Ascending aorta (tissue), 2 donors: Measurements from ENCODE around the gene SIPA1. TPM values are rescaled to one million over a fixed set of nuclear protein-coding genes. Genes with fewer than 3 reads are reported as not detected.

Experiments used
- DNase-seq, 2 donors: peaks; one replicate each; pipeline ENCODE4 v3.0.0-alpha.2; 2019; ENCODE audit warnings: low spot score in 2 of 2
- H3K27ac ChIP-seq, 2 donors: fragments of 200-600 bp; sonication (generic); one replicate each; pipeline ENCODE4 v1.5.1; 2016 to 2017; ENCODE audit warnings: mild to moderate bottlenecking in 1 of 2
- H3K27me3 ChIP-seq: fragments of 200-600 bp; sonication (generic); one replicate; pipeline ENCODE4 v1.5.1; 2017
- H3K36me3 ChIP-seq, 2 donors: fragments of 200-600 bp; sonication (generic); one replicate each; pipeline ENCODE4 v1.5.1; 2016
- H3K4me1 ChIP-seq, 2 donors: fragments of 200-600 bp; sonication (generic); one replicate each; pipeline ENCODE4 v1.5.1; 2016 to 2017; ENCODE audit warnings: mild to moderate bottlenecking in 1 of 2
- H3K4me3 ChIP-seq, 2 donors: fragments of 200-600 bp; sonication (generic); one replicate each; pipeline ENCODE4 v1.5.1; 2016 to 2017; ENCODE audit warnings: mild to moderate bottlenecking in 1 of 2
- H3K9me3 ChIP-seq, 2 donors: fragments of 200-600 bp; sonication (generic); one replicate each; pipeline ENCODE4 v1.5.1; 2016
- intact Hi-C: fragments of 100-400 bp; cut with DNase I; formaldehyde crosslinking; loops from one replicate; pipeline ENCODE4 v1.15.1; 2023
- total RNA-seq: library from RNA; depleted of rRNA; stranded (reverse); fragments of >200 nt; gene quantifications from one replicate; pipeline ENCODE4 v1.1.0, GENCODE V29; 2016
- TF ChIP-seq, protein P1 (sequence below), 3 experiments: fragments of 200-600 bp in 2 of 3; fragments of 450-650 bp in 1 of 3; sonication (generic) in 2 of 3; IDR thresholded peaks; one replicate each; pipeline ENCODE4 v1.5.1; 2016 to 2019; ENCODE audit warnings: antibody characterized with exemption in 3 of 3, mild to moderate bottlenecking in 1 of 3, moderate library complexity in 1 of 3

The SIPA1 gene
- total RNA-seq, 1 donor from 2014 or later = 145 TPM

GRCh38 chr11:65591939-65592857 lies 45.7 kb upstream of the SIPA1 start:
- intact Hi-C loops = no loop called here
- H3K27me3 ChIP-seq = no peaks in the 10 kb centered on the region
- no peaks in the 10 kb centered on the region for H3K9me3 ChIP-seq
- DNase-seq = no peak
- peaks cover 14 to 15% of the 10 kb centered on the region in 2 donors for H3K4me1 ChIP-seq
- TF ChIP-seq, protein P1, sequence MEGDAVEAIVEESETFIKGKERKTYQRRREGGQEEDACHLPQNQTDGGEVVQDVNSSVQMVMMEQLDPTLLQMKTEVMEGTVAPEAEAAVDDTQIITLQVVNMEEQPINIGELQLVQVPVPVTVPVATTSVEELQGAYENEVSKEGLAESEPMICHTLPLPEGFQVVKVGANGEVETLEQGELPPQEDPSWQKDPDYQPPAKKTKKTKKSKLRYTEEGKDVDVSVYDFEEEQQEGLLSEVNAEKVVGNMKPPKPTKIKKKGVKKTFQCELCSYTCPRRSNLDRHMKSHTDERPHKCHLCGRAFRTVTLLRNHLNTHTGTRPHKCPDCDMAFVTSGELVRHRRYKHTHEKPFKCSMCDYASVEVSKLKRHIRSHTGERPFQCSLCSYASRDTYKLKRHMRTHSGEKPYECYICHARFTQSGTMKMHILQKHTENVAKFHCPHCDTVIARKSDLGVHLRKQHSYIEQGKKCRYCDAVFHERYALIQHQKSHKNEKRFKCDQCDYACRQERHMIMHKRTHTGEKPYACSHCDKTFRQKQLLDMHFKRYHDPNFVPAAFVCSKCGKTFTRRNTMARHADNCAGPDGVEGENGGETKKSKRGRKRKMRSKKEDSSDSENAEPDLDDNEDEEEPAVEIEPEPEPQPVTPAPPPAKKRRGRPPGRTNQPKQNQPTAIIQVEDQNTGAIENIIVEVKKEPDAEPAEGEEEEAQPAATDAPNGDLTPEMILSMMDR (IDR thresholded peaks at IDR 0.05) = no peak
- H3K4me3 ChIP-seq = no peak overlapping the region
- no peak overlapping the region for H3K27ac ChIP-seq
- peaks cover 47 to 50% of the 10 kb centered on the region in 2 donors for H3K36me3 ChIP-seq

DNA sequence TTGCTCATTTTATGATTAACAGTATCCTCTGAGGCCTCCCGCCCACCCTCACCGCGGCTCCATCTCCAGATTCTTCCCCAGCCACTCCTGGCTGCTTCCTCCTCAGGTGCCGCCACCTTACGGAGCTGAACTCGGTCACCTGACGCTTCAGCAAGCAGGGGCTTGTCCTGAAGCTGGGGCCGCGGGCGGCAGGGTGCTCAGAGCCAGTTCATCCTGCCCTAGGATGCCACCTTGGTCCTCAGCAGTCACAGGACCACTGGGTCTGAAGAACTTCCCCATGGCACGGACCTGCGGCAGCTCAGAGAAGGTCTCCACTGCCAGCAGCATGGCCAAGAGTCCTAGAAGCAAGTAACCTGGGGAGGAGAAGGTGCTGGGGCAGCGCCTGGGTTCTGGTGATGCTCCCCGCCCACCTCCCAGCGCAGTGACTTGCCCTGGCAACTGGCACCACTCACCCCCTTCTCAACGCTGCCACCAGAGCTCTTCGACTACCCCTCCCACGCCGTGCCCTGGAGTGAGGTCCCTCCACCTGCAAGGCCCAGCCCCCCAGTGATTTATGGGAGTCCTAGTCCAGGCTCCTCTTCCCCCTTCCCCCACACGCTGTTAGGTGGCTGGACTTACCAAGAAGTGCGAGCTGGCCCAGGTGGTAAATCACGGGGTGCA lies 44.9 kb upstream of the SIPA1 start:
- no peaks in the 10 kb centered on the region for H3K9me3 ChIP-seq
- peaks cover 7% of the 10 kb centered on the region in 2 donors for H3K4me1 ChIP-seq
- TF ChIP-seq, protein P1 (IDR thresholded peaks at IDR 0.05) = no peak
- DNase-seq = no peak
- H3K27me3 ChIP-seq = no peaks in the 10 kb centered on the region
- H3K27ac ChIP-seq = no peak overlapping the region
- H3K36me3 ChIP-seq = peaks cover 48 to 53% of the 10 kb centered on the region in 2 donors
- intact Hi-C loops = loop anchor here (1.0 kb wide), 1 partner anchor 19 kb away; no protein-coding TSS in a partner anchor
- no peak overlapping the region for H3K4me3 ChIP-seq

DNA sequence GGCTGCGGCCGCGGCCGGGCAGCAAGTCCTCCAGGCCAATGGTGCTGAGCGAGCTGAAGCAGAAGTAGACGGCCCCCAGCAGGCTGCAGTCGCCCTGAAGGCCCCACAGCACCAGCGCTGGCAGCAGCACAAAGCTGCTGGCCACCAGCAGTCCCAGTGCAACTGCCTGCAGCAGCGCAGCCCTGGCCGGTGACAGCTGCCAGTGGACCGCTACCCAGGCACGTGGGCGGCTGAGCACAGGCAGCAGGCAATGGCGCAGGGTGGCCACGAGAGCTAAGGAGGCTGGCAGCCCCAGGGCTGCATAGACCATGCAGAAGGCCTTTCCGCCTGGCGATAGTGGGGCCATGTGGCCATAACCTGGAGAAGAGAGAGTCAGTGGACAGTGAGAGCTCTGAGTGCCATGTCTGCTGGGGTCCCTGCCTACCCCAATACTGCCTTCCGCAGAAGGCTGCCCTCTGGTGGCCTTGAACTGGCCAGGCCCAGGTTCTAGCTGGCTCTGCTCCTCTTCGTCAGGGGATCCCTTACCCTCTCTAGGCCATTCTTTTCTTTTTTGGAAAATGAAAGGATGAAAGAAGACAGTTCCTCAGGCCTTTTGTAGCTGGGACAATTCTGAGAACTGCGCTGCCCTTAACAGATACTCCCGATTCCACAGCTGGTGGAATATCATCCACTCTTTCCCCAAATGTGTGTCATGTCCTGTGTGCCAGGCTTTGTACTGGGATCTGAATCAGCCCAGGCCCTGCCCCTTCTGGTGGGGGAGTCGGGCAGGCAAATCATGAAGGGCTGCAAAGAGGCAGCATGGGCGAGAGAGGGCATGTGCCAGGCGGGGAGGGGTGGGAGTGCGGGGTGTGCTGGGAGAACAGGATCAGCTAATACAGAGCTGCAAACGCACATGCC lies 44.1 kb upstream of the SIPA1 start:
- Histone ChIP-seq H3K27ac (no peak overlapping the region), H3K4me3 (no peak overlapping the region), H3K9me3 (no peaks in the 10 kb centered on the region), H3K27me3 (no peaks in the 10 kb centered on the region), H3K36me3 (peaks cover 55% of the 10 kb centered on the region in 2 donors), H3K4me1 (peaks cover 0 to under 1% of the 10 kb centered on the region in 2 donors)
- DNase-seq = no peak
- TF ChIP-seq, protein P1 (IDR thresholded peaks at IDR 0.05) = peak; percentile 51 to 74 (median 71)
- intact Hi-C loops = loop anchor here (1.0 kb wide), 2 partner anchors 19 to 53 kb away; no protein-coding TSS in a partner anchor

DNA sequence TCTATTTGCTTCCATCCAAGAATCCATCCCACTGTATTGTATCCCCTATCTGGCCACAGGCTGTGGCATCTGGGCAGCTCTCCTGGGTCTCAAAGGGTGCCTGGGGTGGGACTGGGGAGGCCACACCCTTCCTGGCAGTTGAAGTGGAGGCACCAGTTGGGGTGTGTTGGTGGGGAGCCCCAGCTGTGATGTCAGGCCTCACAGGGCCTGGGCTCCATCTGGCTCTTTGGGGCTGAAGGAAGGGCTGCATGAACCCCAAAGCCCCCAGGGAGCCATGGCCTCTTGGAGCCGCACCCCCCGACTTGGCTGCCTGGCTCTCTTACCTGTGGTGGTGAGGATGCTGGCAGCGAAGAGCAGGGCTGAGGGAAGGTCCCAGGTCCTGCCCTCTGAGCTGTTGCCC lies 42.8 kb upstream of the SIPA1 start:
- H3K27ac ChIP-seq = peak overlapping the region in 1 of 2 donors; percentile 14
- H3K36me3 ChIP-seq = peaks cover 55 to 60% of the 10 kb centered on the region in 2 donors
- TF ChIP-seq, protein P1 (IDR thresholded peaks at IDR 0.05) = no peak
- DNase-seq = no peak
- intact Hi-C loops = no loop called here
- no peaks in the 10 kb centered on the region for H3K27me3 ChIP-seq
- no peaks in the 10 kb centered on the region for H3K4me1 ChIP-seq
- no peaks in the 10 kb centered on the region for H3K9me3 ChIP-seq
- no peak overlapping the region for H3K4me3 ChIP-seq
